GM12801 (cell line): ENCODE results near the gene FAM200A.

Source experiments
- TF ChIP-seq, protein P1 (sequence below): IDR thresholded peaks from one replicate; pipeline ENCODE4 v1.5.1; 2011; ENCODE audit warnings: control low read depth; ENCODE audit not compliant: insufficient read length; ENCODE audit errors: extremely low read depth

Gene FAM200A

DNA sequence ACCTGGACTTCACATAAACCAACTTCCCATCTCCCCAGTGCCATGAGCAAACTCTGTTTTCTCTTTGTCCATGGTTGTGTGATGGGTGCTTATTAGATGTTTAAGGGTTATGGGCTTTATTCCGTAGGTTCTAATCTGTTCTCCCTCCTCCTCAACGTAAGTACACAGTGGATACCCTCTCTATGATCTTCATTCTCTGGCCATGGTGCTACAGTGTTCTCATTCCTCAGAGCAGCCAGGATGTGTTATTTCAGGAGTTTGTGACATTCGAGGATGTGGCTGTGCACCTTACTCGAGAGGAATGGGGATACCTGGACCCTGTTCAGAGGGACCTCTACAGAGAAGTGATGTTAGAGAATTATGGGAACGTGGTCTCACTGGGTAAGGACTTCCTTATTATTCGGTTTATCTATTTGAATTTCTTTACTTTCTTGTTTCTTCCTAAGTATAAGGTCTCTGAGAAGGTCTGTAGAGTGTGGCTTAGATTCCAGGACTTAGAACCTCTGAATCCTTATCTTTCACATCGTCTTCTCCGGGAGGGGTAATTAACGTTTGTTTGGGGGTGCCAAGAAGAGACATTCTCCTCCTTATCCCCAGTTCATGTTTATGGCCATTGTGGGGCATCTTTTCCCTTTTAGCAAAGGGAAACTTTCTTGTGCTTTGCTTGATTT, 10.3 kb upstream of the FAM200A start:
- TF ChIP-seq, protein P1, sequence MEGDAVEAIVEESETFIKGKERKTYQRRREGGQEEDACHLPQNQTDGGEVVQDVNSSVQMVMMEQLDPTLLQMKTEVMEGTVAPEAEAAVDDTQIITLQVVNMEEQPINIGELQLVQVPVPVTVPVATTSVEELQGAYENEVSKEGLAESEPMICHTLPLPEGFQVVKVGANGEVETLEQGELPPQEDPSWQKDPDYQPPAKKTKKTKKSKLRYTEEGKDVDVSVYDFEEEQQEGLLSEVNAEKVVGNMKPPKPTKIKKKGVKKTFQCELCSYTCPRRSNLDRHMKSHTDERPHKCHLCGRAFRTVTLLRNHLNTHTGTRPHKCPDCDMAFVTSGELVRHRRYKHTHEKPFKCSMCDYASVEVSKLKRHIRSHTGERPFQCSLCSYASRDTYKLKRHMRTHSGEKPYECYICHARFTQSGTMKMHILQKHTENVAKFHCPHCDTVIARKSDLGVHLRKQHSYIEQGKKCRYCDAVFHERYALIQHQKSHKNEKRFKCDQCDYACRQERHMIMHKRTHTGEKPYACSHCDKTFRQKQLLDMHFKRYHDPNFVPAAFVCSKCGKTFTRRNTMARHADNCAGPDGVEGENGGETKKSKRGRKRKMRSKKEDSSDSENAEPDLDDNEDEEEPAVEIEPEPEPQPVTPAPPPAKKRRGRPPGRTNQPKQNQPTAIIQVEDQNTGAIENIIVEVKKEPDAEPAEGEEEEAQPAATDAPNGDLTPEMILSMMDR = no peak

DNA sequence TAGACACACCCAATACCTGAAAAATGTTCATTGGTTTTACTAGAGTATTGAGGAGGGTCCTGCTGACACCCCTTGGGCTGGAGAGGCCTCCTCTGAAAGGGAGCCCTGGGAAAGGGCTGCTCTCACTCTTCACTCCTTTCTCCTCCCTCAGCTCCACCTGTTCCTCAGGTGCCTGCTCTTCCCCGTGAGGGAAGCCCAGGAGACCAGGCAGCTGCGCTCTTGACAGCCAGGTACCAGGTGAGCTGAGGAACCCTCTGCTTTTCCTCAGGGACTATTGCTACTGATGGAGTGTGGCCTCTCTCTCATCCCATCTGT, 9.8 kb upstream of the FAM200A start:
- TF ChIP-seq, protein P1 = no peak

DNA sequence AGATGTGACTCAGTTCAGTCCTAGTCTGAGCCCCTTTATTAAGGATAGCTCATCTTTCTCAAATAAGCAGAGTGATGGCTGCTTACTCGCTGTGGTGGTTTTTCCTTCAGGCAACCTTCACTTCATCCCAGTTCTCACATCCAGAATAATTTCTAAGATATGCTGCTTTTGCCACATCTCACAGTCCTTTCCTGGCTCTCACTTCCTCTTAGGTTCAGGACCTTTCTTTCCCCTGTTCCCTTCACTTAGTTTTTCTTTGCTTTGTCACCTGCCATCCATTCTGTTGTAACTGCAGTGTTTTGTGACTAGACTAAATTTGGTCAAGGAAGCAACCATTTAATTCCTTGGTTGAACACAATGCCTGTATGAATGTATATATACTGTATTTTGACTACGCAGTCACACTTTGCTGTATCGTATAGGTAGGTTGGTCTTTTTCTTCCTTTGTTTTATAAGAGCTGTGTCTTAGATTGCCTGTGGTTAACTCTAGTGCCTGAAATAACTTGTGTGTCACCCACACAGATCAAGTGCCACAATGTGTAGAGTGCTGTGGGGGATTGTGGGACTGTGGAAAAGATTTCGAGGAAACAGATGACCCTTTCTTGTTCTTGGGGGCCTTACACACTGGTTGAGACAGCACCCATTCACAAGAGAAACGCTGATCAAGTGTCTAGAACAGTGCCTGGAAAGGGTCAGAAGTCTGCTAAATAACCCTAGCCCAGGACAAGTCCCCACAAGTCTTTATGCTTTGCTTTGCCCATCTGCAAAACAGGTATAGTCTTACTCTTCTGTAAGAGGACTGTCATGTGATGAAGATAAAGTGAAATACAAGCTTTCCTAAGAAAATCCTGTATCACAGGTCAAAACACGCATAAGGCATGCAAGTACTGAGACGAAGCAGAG, 9.2 kb upstream of the FAM200A start:
- TF ChIP-seq, protein P1 = no peak

DNA sequence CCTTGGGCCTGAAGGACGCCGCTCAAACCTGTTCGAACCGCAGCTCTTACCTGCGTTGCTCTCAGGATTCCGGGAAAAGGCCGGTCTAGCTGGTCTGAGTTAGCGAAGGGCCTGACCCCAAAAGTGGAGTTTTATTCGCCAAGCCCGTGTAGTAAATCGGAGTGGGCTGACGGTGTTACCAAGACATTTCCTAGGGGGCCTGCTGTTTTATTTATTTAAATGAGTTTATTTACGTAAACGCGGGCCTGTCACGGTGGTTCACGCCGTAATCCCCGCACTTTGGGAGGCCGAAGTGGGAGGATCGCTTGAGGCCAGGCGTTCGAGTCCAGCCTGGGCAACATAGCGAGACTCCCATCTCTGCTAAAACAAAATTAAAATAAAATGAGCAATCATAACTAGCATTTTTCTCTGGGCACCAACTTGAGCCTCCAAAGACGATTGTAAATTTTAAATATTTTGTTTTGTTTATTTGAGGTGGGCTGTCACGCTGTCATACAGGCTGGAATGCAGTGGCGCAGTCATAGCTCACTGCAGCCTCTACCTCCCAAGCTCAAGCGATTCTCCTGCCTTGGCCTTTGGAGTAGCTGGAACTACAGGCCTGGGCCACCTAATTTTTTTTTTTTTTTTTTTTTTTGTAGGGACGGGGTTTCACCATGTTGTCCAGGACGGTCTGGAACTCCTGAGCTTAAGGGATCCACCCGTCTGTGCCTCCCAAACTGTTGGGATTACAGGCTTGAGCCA, 7.4 kb upstream of the FAM200A start:
- TF ChIP-seq, protein P1 = no peak

DNA sequence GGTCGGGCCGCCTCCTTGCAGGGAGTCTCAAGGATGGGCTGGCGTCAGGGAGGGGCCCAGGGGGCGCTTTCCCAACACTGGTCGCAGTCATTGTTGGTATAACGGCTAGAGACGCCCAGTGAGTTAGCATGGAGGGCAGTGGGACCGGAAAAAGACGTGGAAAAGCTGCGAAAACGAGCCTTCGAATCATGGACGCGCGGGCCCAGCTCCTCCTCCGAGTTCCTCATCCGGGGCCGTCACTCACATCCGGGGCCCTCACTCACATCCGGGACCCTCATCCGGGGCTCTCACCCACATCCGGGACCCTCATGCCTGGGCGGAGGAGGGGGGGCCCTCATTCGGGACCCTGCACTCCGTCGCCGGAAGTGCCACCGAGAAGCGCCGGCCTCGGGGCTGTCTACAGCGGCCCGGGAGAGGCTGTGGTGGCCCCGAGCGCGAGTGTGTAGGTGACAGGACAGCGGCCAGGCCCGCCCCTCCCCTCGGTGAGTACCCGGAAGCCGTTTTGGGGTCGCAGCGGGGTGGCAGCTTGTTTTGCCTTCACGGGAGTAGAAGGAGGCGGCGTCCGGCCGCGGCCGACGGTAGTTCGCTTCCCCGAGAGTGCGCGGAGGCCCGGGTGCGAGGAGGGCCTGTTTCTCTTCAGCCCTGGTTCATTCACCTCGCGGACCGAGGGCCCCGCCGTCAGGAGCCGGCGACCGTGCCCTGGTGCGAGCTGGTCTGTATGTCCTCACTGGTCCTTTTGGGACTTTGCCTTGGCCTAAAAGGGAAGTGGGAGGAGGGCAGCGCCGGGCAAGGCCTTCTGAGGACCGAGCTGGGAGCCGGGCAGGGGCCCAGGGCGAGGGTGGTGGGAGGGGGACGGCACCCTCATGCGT, 6.6 kb upstream of the FAM200A start, which contains the start of gene ZNF655:
ZNF655 (plus strand) TSS at position 337 of the 869 bp plus-strand sequence. CDS start 1,918 bp downstream, outside the sequence.
- TF ChIP-seq, protein P1 = no peak

DNA sequence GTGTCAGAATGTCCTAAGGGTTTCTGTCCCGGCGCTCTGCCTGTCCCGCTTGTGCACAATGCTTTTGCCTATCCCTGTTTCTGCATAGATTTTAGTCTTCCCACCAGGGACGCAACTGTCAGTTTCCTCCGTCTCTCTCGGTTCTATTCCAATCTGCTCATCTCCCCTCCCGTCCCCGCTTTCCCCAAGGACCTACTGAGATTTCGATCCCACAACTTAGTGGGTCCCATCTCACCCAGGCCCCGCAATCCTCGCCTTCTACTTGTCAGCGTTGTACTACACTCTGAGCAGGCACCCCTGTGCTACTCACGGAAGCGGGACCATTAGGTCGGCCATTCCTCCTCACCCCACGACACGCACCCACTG, 6.0 kb upstream of the FAM200A start:
- TF ChIP-seq, protein P1 = no peak
